ENCODE data around the gene CD276.
A peak's percentile ranks its signal among the peaks of the same experiment; 100 is the strongest.

Gene CD276

GRCh38 chr15:73658645-73659044 lies 25.5 kb upstream of the CD276 start:
- Histone ChIP-seq H3K79me2 (ENCODE audit: control insufficient read depth, insufficient read depth, low read length, poor library complexity) (no peaks in the 10 kb centered on the region), H3K4me1 (ENCODE audit: control insufficient read depth in 1 of 2, insufficient read depth in 2 of 2, low read length in 2 of 2) (no peaks in the 10 kb centered on the region), H3K79me1 (ENCODE audit: low read length) (no peaks in the 10 kb centered on the region), H2BK5ac (ENCODE audit: low read depth, low read length, poor library complexity) (no peak overlapping the region), H3K9ac (ENCODE audit: low read length) (no peak overlapping the region), H3K27me3 (ENCODE audit: insufficient read depth, low read length) (no peaks in the 10 kb centered on the region), H2AK5ac (ENCODE audit: low read length) (no peak overlapping the region), H3K18ac (ENCODE audit: low read length) (no peak overlapping the region), H3K36me3 (ENCODE audit: control insufficient read depth in 1 of 2, insufficient read depth in 2 of 2, low read length in 2 of 2) (no peaks in the 10 kb centered on the region), H2BK12ac (ENCODE audit: low read length) (no peak overlapping the region), H3K9me3 (ENCODE audit: insufficient read depth, low read depth, low read length) (peaks cover 3% of the 10 kb centered on the region), H3K4ac (ENCODE audit: low read depth, low read length) (no peak overlapping the region), H4K8ac (ENCODE audit: low read depth, low read length) (no peak overlapping the region), H3K4me2 (ENCODE audit: low read length) (no peak overlapping the region), H2AFZ (ENCODE audit: insufficient read depth, low read length, poor library complexity) (no peak overlapping the region), H4K12ac (ENCODE audit: low read depth, low read length) (no peak overlapping the region), H3K27ac (ENCODE audit: low read depth, low read length) (no peak overlapping the region), H3K4me3 (ENCODE audit: low read depth, low read length) (no peak overlapping the region), H2BK120ac (ENCODE audit: insufficient read depth, low read length, poor library complexity) (no peak overlapping the region), H3K23ac (ENCODE audit: low read length) (no peak overlapping the region), H3K14ac (ENCODE audit: low read length) (no peak overlapping the region), H4K91ac (ENCODE audit: low read depth, low read length) (no peak overlapping the region)
- no peak for DNase-seq
- no CpG with 5 or more reads among the region's 1 CpG for WGBS (ENCODE audit: extremely low coverage, insufficient coverage, insufficient read length)

GRCh38 chr15:73660455-73660854 lies 23.7 kb upstream of the CD276 start:
- Histone ChIP-seq H3K4me1 (ENCODE audit: control insufficient read depth in 1 of 2, insufficient read depth in 2 of 2, low read length in 2 of 2) (no peaks in the 10 kb centered on the region), H3K36me3 (ENCODE audit: control insufficient read depth in 1 of 2, insufficient read depth in 2 of 2, low read length in 2 of 2) (no peaks in the 10 kb centered on the region), H2BK12ac (ENCODE audit: low read length) (no peak overlapping the region), H2BK120ac (ENCODE audit: insufficient read depth, low read length, poor library complexity) (no peak overlapping the region), H3K23ac (ENCODE audit: low read length) (no peak overlapping the region), H3K14ac (ENCODE audit: low read length) (no peak overlapping the region), H2AK5ac (ENCODE audit: low read length) (no peak overlapping the region), H4K8ac (ENCODE audit: low read depth, low read length) (no peak overlapping the region), H2BK5ac (ENCODE audit: low read depth, low read length, poor library complexity) (no peak overlapping the region), H3K18ac (ENCODE audit: low read length) (no peak overlapping the region), H3K79me1 (ENCODE audit: low read length) (no peaks in the 10 kb centered on the region), H3K9me3 (ENCODE audit: insufficient read depth, low read depth, low read length) (peaks cover 3% of the 10 kb centered on the region), H3K4me2 (ENCODE audit: low read length) (no peak overlapping the region), H3K4ac (ENCODE audit: low read depth, low read length) (no peak overlapping the region), H3K4me3 (ENCODE audit: low read depth, low read length) (no peak overlapping the region), H3K79me2 (ENCODE audit: control insufficient read depth, insufficient read depth, low read length, poor library complexity) (no peaks in the 10 kb centered on the region), H4K91ac (ENCODE audit: low read depth, low read length) (no peak overlapping the region), H4K12ac (ENCODE audit: low read depth, low read length) (no peak overlapping the region), H3K27me3 (ENCODE audit: insufficient read depth, low read length) (no peaks in the 10 kb centered on the region), H3K27ac (ENCODE audit: low read depth, low read length) (no peak overlapping the region), H3K9ac (ENCODE audit: low read length) (no peak overlapping the region), H2AFZ (ENCODE audit: insufficient read depth, low read length, poor library complexity) (no peak overlapping the region)
- no peak for DNase-seq

GRCh38 chr15:73674587-73674986 lies 9.6 kb upstream of the CD276 start:
- DNase-seq = no peak
- Histone ChIP-seq H4K8ac (ENCODE audit: low read depth, low read length) (no peak overlapping the region), H3K4me1 (ENCODE audit: control insufficient read depth in 1 of 2, insufficient read depth in 2 of 2, low read length in 2 of 2) (no peaks in the 10 kb centered on the region), H3K9me3 (ENCODE audit: insufficient read depth, low read depth, low read length) (no peaks in the 10 kb centered on the region), H3K79me2 (ENCODE audit: control insufficient read depth, insufficient read depth, low read length, poor library complexity) (no peaks in the 10 kb centered on the region), H3K9ac (ENCODE audit: low read length) (no peak overlapping the region), H3K18ac (ENCODE audit: low read length) (no peak overlapping the region), H2AK5ac (ENCODE audit: low read length) (no peak overlapping the region), H3K4me3 (ENCODE audit: low read depth, low read length) (no peak overlapping the region), H2BK12ac (ENCODE audit: low read length) (no peak overlapping the region), H3K4me2 (ENCODE audit: low read length) (no peak overlapping the region), H2AFZ (ENCODE audit: insufficient read depth, low read length, poor library complexity) (no peak overlapping the region), H4K91ac (ENCODE audit: low read depth, low read length) (no peak overlapping the region), H2BK5ac (ENCODE audit: low read depth, low read length, poor library complexity) (no peak overlapping the region), H3K4ac (ENCODE audit: low read depth, low read length) (no peak overlapping the region), H3K14ac (ENCODE audit: low read length) (no peak overlapping the region), H3K27ac (ENCODE audit: low read depth, low read length) (no peak overlapping the region), H4K12ac (ENCODE audit: low read depth, low read length) (no peak overlapping the region), H3K23ac (ENCODE audit: low read length) (no peak overlapping the region), H3K79me1 (ENCODE audit: low read length) (no peaks in the 10 kb centered on the region), H3K27me3 (ENCODE audit: insufficient read depth, low read length) (no peaks in the 10 kb centered on the region), H2BK120ac (ENCODE audit: insufficient read depth, low read length, poor library complexity) (no peak overlapping the region), H3K36me3 (ENCODE audit: control insufficient read depth in 1 of 2, insufficient read depth in 2 of 2, low read length in 2 of 2) (no peaks in the 10 kb centered on the region)
- no CpG with 5 or more reads among the region's 1 CpG for WGBS (ENCODE audit: extremely low coverage, insufficient coverage, insufficient read length)

GRCh38 chr15:73677146-73677607 lies 7.0 kb upstream of the CD276 start:
- H3K36me3 ChIP-seq (ENCODE audit: control insufficient read depth in 1 of 2, insufficient read depth in 2 of 2, low read length in 2 of 2) = no peaks in the 10 kb centered on the region
- no peak overlapping the region for H4K91ac ChIP-seq (ENCODE audit: low read depth, low read length)
- H4K12ac ChIP-seq (ENCODE audit: low read depth, low read length) = no peak overlapping the region
- peak; percentile 60 to 89 for DNase-seq
- H4K8ac ChIP-seq (ENCODE audit: low read depth, low read length) = no peak overlapping the region
- H2AFZ ChIP-seq (ENCODE audit: insufficient read depth, low read length, poor library complexity) = no peak overlapping the region
- H3K18ac ChIP-seq (ENCODE audit: low read length) = no peak overlapping the region
- H3K9ac ChIP-seq (ENCODE audit: low read length) = no peak overlapping the region
- no peak overlapping the region for H3K23ac ChIP-seq (ENCODE audit: low read length)
- no peak overlapping the region for H3K14ac ChIP-seq (ENCODE audit: low read length)
- no peak overlapping the region for H3K27ac ChIP-seq (ENCODE audit: low read depth, low read length)
- no peak overlapping the region for H2AK5ac ChIP-seq (ENCODE audit: low read length)
- no CpG with 5 or more reads among the region's 5 CpGs for WGBS (ENCODE audit: extremely low coverage, insufficient coverage, insufficient read length)
- no peaks in the 10 kb centered on the region for H3K79me2 ChIP-seq (ENCODE audit: control insufficient read depth, insufficient read depth, low read length, poor library complexity)
- H2BK120ac ChIP-seq (ENCODE audit: insufficient read depth, low read length, poor library complexity) = no peak overlapping the region
- H3K27me3 ChIP-seq (ENCODE audit: insufficient read depth, low read length) = no peaks in the 10 kb centered on the region
- no peaks in the 10 kb centered on the region for H3K4me1 ChIP-seq (ENCODE audit: control insufficient read depth in 1 of 2, insufficient read depth in 2 of 2, low read length in 2 of 2)
- H3K4me2 ChIP-seq (ENCODE audit: low read length) = no peak overlapping the region
- no peak overlapping the region for H2BK5ac ChIP-seq (ENCODE audit: low read depth, low read length, poor library complexity)
- H3K4ac ChIP-seq (ENCODE audit: low read depth, low read length) = no peak overlapping the region
- no peaks in the 10 kb centered on the region for H3K9me3 ChIP-seq (ENCODE audit: insufficient read depth, low read depth, low read length)
- H3K79me1 ChIP-seq (ENCODE audit: low read length) = no peaks in the 10 kb centered on the region
- H2BK12ac ChIP-seq (ENCODE audit: low read length) = no peak overlapping the region
- H3K4me3 ChIP-seq (ENCODE audit: low read depth, low read length) = no peak overlapping the region
